LNCaP clone FGC (cell line): ENCODE data around the gene FANCL.
"Not testable (repeated sequence)": the region's sequence is repeated elsewhere in the genome, so short reads cannot be mapped to it uniquely, and the experiment has no call there.

ENCODE experiments used
- DNase-seq: peaks from one replicate; pipeline ENCODE4 v3.0.0-alpha.2; 2011; ENCODE audit warnings: low read depth
- H3K4me3 ChIP-seq: 2 replicates; pipeline ENCODE4 v1.5.1; 2011; ENCODE audit warnings: mild to moderate bottlenecking, low read depth, low read length, control low read depth
- CTCF ChIP-seq: IDR thresholded peaks from 2 replicates; pipeline ENCODE4 v1.5.1; 2012; ENCODE audit warnings: mild to moderate bottlenecking; ENCODE audit not compliant: control insufficient read depth, insufficient read depth; ENCODE audit errors: extremely low read depth

FANCL gene

DNA sequence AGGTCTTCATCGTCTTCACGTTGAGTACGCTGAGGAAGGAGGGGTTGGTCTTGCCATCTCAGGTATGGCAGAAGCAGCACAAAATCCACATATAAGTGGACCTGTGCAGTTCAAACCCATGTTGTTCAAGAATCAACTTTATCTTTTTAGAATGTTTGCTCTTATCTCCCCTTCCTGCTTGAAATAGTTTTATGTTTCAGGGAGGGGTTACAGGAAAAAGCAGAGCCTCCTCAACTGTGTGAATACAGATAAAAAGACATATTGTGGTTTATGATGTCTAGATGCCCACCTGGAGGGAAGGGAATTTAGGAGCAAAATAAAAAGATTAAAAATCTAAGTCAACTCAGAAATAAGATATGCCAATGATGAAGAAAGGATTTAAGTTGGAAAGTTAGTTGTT, 118.6 kb downstream of the FANCL start:
- H3K4me3 ChIP-seq: no peak overlapping the region
- no peak for DNase-seq
- TF ChIP-seq CTCF: no peak

- no peak overlapping the region for H3K4me3 ChIP-seq
- TF ChIP-seq CTCF: no peak
- no peak for DNase-seq
These were observed 119.1 kb downstream of the FANCL start for GRCh38 chr2:58122040-58122439.

- DNase-seq: no peak
- no peak overlapping the region for H3K4me3 ChIP-seq
- no peak for TF ChIP-seq CTCF
These were observed 120.4 kb downstream of the FANCL start for GRCh38 chr2:58120626-58121229.

DNA sequence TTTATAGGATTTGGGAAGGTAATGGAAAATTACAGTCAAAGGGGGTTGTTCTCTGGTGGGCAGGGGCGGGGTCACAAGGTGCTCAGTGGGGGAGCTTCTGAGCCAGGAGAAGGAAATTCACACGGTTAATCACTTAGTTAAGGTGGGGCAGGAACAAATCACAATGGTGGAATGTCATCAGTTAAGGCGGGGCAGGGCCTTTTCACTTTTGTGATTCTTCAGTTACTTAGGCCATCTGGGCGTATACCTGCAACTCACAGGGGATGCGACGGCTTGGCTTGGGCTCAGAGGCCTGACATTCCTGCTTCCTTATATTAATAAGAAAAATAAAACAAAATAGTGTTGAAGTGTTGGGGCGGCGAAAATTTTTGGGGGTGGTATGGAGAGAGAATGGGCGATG, 127.6 kb downstream of the FANCL start:
- DNase-seq, H3K4me3 ChIP-seq: not testable (repeated sequence)

- no peak for TF ChIP-seq CTCF
- no peak for DNase-seq
These were observed 130.4 kb downstream of the FANCL start for GRCh38 chr2:58110765-58111164.

DNA sequence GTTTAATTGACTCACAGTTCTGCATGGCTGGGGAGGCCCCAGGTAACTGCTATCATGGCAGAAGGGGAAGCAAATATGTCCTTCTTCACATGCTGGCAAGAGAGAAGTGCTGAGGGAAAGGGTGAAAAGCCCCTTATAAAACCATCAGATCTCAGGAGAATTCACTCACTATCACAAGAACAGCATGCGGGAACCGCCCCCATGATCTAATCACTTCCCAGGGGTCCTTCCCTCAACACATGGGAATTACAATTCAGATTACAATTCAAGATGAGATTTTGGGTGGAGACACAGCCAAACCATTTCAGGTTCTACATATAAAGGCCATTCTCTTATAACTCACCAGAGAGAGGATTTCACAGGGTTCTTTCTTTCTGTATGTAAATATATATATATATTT, 131.6 kb downstream of the FANCL start:
- no peak for TF ChIP-seq CTCF
- DNase-seq: no peak
- no peak overlapping the region for H3K4me3 ChIP-seq

More at GRCh38 chr2:58110765-58111164, 130.4 kb downstream of the FANCL start:
- H3K4me3 ChIP-seq: no peak overlapping the region
